Muscle of leg (tissue), 11 donors: Measurements from ENCODE around the gene ESD. TPM values are rescaled to one million over a fixed set of nuclear protein-coding genes. Genes with fewer than 3 reads are reported as not detected.
"Not testable (repeated sequence)": the region's sequence is repeated elsewhere in the genome, so short reads cannot be mapped to it uniquely, and the experiment has no call there.

Source experiments
- DNase-seq: peaks from one replicate; pipeline ENCODE4 v3.0.0; 2013
- H3K27ac ChIP-seq: one replicate; pipeline ENCODE4 v1.5.1; 2013; ENCODE audit warnings: mild to moderate bottlenecking, low read length, control low read depth
- H3K27me3 ChIP-seq: one replicate; pipeline ENCODE4 v1.6.1; 2013; ENCODE audit warnings: low read length; ENCODE audit not compliant: control insufficient read depth, insufficient read depth
- H3K36me3 ChIP-seq: one replicate; pipeline ENCODE4 v1.6.1; 2013; ENCODE audit warnings: low read length; ENCODE audit not compliant: control insufficient read depth, insufficient read depth
- H3K4me1 ChIP-seq: one replicate; pipeline ENCODE4 v1.6.1; 2013; ENCODE audit warnings: low read length; ENCODE audit not compliant: control insufficient read depth, insufficient read depth
- H3K4me3 ChIP-seq: one replicate; pipeline ENCODE4 v1.5.1; 2013; ENCODE audit warnings: low read length, control low read depth
- H3K9me3 ChIP-seq: replicated peaks from 2 replicates; pipeline ENCODE4 v1.6.1; 2013; ENCODE audit warnings: low read depth, low read length; ENCODE audit not compliant: control insufficient read depth
- WGBS: methylation state at CpG from one replicate; pipeline ENCODE4 v1.1.5; 2013; ENCODE audit warnings: missing lambda C conversion rate; ENCODE audit not compliant: insufficient coverage; 5-methylcytosine and 5-hydroxymethylcytosine counted together
- polyA plus RNA-seq, 8 donors: library from polyadenylated mRNA; unstranded; fragments of 120-200 nt; gene quantifications; one replicate each; pipeline versions ENCODE4 v1.2.1 to v1.2.3, GENCODE V29; 2013; ENCODE audit warnings: inconsistent platforms in 1 of 8, low replicate concordance in 1 of 8; ENCODE audit not compliant: insufficient read length in 8 of 8, insufficient read depth in 1 of 8
- total RNA-seq: library from RNA; stranded (reverse); fragments of 120-200 nt; gene quantifications from one replicate; pipeline ENCODE4 v1.2.4, GENCODE V29; 2013

The ESD gene
- total and polyA plus RNA-seq, 9 donors, result 126 to 167 (median 148) TPM

DNA sequence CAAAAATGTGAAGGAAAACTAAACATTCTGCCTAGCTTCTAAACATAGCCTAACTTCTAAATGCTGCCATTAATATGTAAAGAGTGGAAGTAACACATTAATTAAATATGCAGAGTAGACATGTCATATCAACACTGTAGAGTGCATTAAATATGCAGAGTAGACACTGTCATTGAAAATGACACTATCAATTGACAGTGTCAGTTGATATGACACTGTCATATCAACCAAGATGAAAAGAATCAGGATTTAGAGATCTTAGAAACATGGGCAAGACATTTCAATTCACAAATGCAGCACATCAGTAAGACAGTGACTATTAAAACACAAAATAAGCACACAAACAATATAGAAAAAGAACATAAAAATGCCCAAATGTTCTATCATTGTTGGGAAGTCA is 25.3 kb downstream of the ESD start:
- Histone ChIP-seq H3K27me3 (no peaks in the 10 kb centered on the region), H3K36me3 (peaks cover 17% of the 10 kb centered on the region)

DNA sequence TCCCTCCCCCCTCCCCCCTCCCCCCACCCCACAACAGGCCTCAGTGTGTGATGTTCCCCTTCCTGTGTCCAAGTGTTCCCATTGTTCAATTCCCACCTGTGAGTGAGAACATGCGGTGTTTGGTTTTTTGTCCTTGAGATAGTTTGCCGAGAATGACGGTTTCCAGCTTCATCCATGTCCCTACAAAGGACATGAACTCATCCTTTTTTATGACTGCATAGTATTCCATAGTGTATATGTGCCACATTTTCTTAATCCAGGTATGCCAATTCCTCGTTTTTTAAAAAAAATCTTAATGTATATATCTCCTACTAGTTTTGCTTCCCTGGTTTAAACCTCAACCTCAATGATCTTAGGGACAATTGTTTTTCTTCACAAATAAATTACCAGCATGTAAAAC is 27.0 kb downstream of the ESD start:
- not testable (repeated sequence) for DNase-seq, H3K9me3 ChIP-seq, H3K27ac ChIP-seq, H3K4me3 ChIP-seq, H3K4me1 ChIP-seq, H3K27me3 ChIP-seq
- WGBS, result no CpG with 5 or more reads among the region's 4 CpGs
- peaks cover 12% of the 10 kb centered on the region for H3K36me3 ChIP-seq

More for the DNA sequence above, 25.3 kb downstream of the ESD start:
- H3K27ac ChIP-seq, result no peak overlapping the region
- H3K4me1 ChIP-seq, result no peaks in the 10 kb centered on the region
- H3K4me3 ChIP-seq, result no peak overlapping the region
- DNase-seq, result no peak
- H3K9me3 ChIP-seq, result no peaks in the 10 kb centered on the region

DNA sequence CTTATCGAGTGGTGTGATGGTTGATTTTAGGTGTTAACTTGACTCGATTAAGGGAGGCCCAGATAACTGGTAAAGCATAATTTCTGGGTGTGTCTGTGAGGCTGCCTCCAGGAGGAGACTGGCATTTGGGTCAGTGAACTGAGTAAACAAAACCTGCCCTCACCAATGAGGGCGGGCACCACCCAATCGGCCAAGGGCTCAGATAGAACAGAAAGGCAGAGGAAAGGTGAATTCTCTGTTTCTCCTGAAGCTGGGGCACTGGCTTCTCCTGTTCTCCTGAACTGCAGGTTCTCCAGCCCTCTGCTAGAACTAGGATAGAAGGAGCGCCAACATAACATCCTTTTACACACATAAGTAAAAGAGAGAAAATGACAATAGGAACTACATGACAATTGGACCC is 35.1 kb downstream of the ESD start:
- Histone ChIP-seq H3K27ac (no peak overlapping the region), H3K36me3 (no peaks in the 10 kb centered on the region), H3K9me3 (no peaks in the 10 kb centered on the region), H3K4me1 (no peaks in the 10 kb centered on the region), H3K4me3 (no peak overlapping the region), H3K27me3 (no peaks in the 10 kb centered on the region)
- 89% methylated on average over 2 of the region's 5 CpGs for WGBS
- no peak for DNase-seq

DNA sequence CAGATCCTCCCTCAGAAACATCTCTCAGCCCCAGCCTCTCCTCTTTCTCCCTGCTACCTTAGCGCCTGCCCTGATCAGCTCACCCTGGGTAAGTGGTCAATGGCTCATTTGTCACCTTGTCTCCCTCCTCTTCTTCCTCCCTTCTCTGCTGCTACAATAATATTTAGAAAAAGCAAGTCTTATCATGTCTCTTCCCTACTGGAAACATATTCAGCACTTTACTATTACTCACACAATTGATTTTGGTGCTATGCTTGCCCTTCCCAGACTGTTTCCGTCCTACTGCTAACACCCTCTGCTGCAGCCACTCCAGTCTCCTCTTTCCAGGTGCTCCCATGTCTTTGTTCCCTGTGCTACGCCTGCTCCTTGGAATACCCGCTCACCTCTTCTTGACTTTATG is 35.8 kb downstream of the ESD start:
- Histone ChIP-seq H3K27ac (no peak overlapping the region), H3K27me3 (no peaks in the 10 kb centered on the region), H3K9me3 (no peaks in the 10 kb centered on the region), H3K4me3 (no peak overlapping the region), H3K4me1 (no peaks in the 10 kb centered on the region), H3K36me3 (no peaks in the 10 kb centered on the region)
- no peak for DNase-seq
- 80% methylated on average over 4 of the region's 4 CpGs for WGBS

DNA sequence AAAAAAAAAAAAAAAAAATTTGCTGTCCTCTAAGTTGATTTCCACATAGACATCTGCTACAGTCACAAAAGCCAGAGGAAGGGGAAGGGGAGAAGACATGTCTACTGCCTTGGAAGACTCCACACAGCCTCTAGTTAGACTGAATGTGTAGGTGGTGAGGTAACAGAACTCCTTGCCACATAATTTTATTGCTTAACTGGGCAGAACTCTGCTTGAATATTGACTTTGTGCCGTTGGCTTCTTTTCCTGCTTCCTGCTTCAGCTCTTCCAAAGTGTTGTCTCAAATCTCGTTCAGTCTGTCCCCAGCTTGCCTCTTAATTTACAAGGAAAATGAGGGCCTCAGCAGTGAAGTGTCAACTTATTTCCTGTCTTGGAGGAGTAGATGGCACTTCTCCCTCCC is 37.1 kb downstream of the ESD start:
- 80% methylated on average over 1 of the region's 2 CpGs for WGBS
- no peak for DNase-seq
- Histone ChIP-seq H3K4me3 (no peak overlapping the region), H3K27me3 (no peaks in the 10 kb centered on the region), H3K9me3 (no peaks in the 10 kb centered on the region), H3K27ac (no peak overlapping the region), H3K36me3 (no peaks in the 10 kb centered on the region), H3K4me1 (no peaks in the 10 kb centered on the region)

DNA sequence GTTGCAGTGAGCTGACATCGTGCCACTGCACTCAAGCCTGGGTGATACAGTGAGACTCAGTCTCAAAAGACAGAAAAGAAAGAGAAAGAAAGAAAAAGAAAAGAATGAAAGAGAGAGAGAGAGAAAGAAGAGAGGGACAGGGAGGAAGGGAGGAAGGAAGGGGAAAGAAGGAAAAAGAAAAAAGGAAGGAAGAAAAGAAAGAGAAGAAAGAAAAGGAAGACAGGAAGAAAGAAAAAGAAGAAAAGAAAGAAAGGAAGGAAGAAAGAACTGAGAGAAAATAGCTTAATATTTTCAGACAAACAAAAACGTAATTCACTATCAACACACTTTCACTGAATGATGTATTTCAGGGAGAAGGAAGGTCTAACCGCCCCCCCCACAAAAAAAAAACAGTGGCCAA is 39.3 kb downstream of the ESD start:
- H3K4me1 ChIP-seq, result no peaks in the 10 kb centered on the region
- DNase-seq, result no peak
- no peaks in the 10 kb centered on the region for H3K27me3 ChIP-seq
- no peak overlapping the region for H3K27ac ChIP-seq
- no peaks in the 10 kb centered on the region for H3K9me3 ChIP-seq
- no peak overlapping the region for H3K4me3 ChIP-seq
- WGBS, result 100% methylated on average over 1 of the region's 3 CpGs
- H3K36me3 ChIP-seq, result no peaks in the 10 kb centered on the region

DNA sequence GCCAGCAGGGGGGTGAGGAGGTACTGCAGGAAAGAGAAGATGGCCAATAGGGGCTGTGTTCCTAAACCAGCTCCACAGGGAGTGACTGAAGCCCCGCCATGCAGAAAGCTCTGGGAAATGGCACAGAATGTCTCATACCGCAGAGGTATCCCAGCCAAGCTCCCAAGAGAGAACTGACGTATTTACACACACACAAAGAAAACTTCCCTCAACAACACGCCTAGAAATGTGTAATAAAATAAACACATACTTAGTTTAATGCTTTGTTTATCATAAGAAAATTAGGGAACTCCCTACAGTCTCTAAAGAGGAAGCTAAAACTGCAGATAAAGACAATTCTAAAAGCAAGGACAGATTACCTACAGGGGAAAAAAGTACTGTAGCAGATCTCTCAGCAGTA is 40.0 kb downstream of the ESD start:
- Histone ChIP-seq H3K27ac (no peak overlapping the region), H3K9me3 (no peaks in the 10 kb centered on the region), H3K4me1 (no peaks in the 10 kb centered on the region), H3K36me3 (no peaks in the 10 kb centered on the region), H3K27me3 (no peaks in the 10 kb centered on the region), H3K4me3 (no peak overlapping the region)
- DNase-seq, result no peak
- no CpG with 5 or more reads among the region's 4 CpGs for WGBS

DNA sequence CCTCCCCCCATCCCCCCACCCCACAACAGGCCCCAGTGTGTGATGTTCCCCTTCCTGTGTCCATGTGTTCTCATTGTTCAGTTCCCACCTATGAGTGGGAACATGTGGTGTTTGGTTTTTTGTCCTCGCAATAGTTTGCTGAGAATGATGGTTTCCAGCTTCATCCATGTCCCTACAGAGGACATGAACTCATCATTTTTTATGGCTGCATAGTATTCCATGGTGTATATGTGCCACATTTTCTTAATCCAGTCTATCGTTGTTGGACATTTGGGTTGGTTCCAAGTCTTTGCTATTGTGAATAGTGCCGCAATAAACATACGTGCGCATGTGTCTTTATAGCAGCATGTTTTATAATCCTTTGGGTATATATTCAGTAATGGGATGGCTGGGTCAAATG is 41.5 kb downstream of the ESD start:
- H3K27ac ChIP-seq, DNase-seq, H3K27me3 ChIP-seq, H3K4me1 ChIP-seq, H3K4me3 ChIP-seq, H3K36me3 ChIP-seq, H3K9me3 ChIP-seq: not testable (repeated sequence)
- WGBS, result no CpG with 5 or more reads among the region's 5 CpGs

DNA sequence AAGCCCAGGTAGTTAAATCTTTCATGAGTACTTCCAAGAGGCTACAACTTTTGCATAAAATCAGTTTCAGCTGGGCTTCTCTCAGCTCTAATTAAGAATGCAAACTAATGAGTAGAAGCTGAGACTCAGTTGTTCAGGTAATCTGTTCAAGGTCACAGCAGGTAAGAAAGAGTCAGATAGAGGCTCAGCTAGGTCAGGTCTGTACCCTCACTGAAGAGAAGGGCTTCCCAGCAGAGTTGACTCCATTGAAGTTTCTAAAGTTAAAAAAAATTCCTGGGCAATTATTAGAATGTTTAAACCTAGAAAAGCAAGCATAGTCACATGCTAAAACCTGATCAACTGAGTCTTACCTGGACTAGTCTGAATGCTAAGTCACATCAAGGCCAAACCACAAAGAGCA is 42.1 kb downstream of the ESD start:
- no peak for DNase-seq
- Histone ChIP-seq H3K4me1 (no peaks in the 10 kb centered on the region), H3K9me3 (no peaks in the 10 kb centered on the region), H3K27me3 (no peaks in the 10 kb centered on the region), H3K4me3 (no peak overlapping the region), H3K27ac (no peak overlapping the region), H3K36me3 (peaks cover 8% of the 10 kb centered on the region)

DNA sequence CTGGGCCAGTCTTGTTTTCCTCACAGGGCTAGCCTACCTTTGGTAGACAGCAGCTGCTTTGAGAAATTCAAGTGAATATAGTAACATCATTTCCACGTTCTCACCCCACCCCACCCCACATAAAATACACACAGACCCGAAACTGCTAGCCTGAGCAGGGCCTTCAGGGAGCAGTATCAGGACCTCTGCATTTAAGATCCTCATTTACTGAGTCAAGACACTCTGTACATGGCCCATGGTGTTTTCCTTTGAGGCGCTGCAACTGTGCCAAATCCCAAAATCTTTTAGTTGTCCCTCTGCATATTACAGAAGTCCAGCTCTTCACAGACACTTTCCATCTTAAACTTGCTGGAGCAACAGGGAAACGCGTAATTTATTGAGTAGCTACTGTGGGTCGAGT is 43.0 kb downstream of the ESD start:
- Histone ChIP-seq H3K36me3 (peaks cover 11% of the 10 kb centered on the region), H3K27me3 (no peaks in the 10 kb centered on the region), H3K27ac (no peak overlapping the region), H3K9me3 (no peaks in the 10 kb centered on the region), H3K4me1 (no peaks in the 10 kb centered on the region), H3K4me3 (no peak overlapping the region)
- DNase-seq, result no peak
- WGBS, result 79% methylated on average over 2 of the region's 6 CpGs

DNA sequence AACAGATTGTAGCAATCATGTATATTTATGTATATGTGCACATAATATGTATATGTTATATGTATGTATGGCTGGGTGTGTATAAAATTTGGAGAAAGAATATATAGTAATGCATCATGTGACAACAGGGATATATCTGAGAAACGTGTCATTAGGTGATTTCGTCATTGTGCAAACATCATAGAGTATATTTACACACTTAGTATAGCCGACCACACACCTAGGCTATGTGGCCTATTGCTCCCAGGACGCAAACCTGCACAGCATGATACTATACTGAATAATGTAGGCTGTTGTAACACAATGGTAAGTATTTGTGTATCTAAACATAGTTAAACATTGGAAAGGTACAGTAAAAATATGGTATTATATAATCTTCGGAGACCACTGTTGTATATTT is 43.8 kb downstream of the ESD start:
- Histone ChIP-seq H3K4me3 (no peak overlapping the region), H3K36me3 (peaks cover 16% of the 10 kb centered on the region), H3K4me1 (no peaks in the 10 kb centered on the region), H3K27me3 (no peaks in the 10 kb centered on the region), H3K27ac (no peak overlapping the region), H3K9me3 (no peaks in the 10 kb centered on the region)
- WGBS, result no CpG with 5 or more reads among the region's 5 CpGs
- no peak for DNase-seq
